ENCODE measurements around the gene CRYGN. TPM values are rescaled to one million over a fixed set of nuclear protein-coding genes. Genes with fewer than 3 reads are reported as not detected.

CRYGN gene
- total RNA-seq, result not detected

- no peak for DNase-seq (ENCODE audit: low spot score)
Observed at GRCh38 chr7:151439855-151440798, at the start of gene CRYGN. Gene CRYGN (minus strand): TSS chr7:151440141. CDS start chr7:151439917, 224 bp downstream.

- no peak for DNase-seq (ENCODE audit: low spot score)
Observed at GRCh38 chr7:151489498-151489897, 49.6 kb upstream of the CRYGN start.

- no peak for DNase-seq (ENCODE audit: low spot score)
Observed at GRCh38 chr7:151488096-151488495, 48.2 kb upstream of the CRYGN start.

GRCh38 chr7:151487228-151487627, 47.3 kb upstream of the CRYGN start:
- DNase-seq (ENCODE audit: low spot score), result no peak

GRCh38 chr7:151486074-151486473, 46.1 kb upstream of the CRYGN start:
- DNase-seq (ENCODE audit: low spot score), result no peak

GRCh38 chr7:151484971-151485707, 45.2 kb upstream of the CRYGN start:
- DNase-seq (ENCODE audit: low spot score), result no peak

- DNase-seq (ENCODE audit: low spot score), result no peak
Observed at GRCh38 chr7:151483711-151483983, 43.7 kb upstream of the CRYGN start.

- DNase-seq (ENCODE audit: low spot score), result no peak
Observed at GRCh38 chr7:151482883-151483710, 43.2 kb upstream of the CRYGN start.

GRCh38 chr7:151481650-151482505, 41.9 kb upstream of the CRYGN start:
- no peak for DNase-seq (ENCODE audit: low spot score)

GRCh38 chr7:151477867-151478266, 37.9 kb upstream of the CRYGN start:
- DNase-seq (ENCODE audit: low spot score), result no peak

- DNase-seq (ENCODE audit: low spot score), result no peak
Observed at GRCh38 chr7:151472644-151473380, 32.9 kb upstream of the CRYGN start.

- no peak for DNase-seq (ENCODE audit: low spot score)
Observed at GRCh38 chr7:151470711-151471110, 30.8 kb upstream of the CRYGN start.

- DNase-seq (ENCODE audit: low spot score), result no peak
Observed at GRCh38 chr7:151469281-151469680, 29.3 kb upstream of the CRYGN start.

- no peak for DNase-seq (ENCODE audit: low spot score)
Observed at GRCh38 chr7:151468217-151469018, 28.5 kb upstream of the CRYGN start.

- no peak for DNase-seq (ENCODE audit: low spot score)
Observed at GRCh38 chr7:151465169-151465568, 25.2 kb upstream of the CRYGN start.

- DNase-seq (ENCODE audit: low spot score), result no peak
Observed at GRCh38 chr7:151462306-151462779, 22.4 kb upstream of the CRYGN start.

- DNase-seq (ENCODE audit: low spot score), result no peak
Observed at GRCh38 chr7:151461942-151462230, 21.9 kb upstream of the CRYGN start.

- no peak for DNase-seq (ENCODE audit: low spot score)
Observed at GRCh38 chr7:151461096-151461941, 21.4 kb upstream of the CRYGN start.

GRCh38 chr7:151460474-151460855, 20.5 kb upstream of the CRYGN start:
- DNase-seq (ENCODE audit: low spot score), result no peak

Measured in ureter (tissue), 1 donor.